ENCODE results near the gene CTNNA3.
"Not testable (repeated sequence)": the region's sequence is repeated elsewhere in the genome, so short reads cannot be mapped to it uniquely, and the experiment has no call there.

CTNNA3 gene

GRCh38 chr10:67696029-67696428 lies at the start of gene CTNNA3:
CTNNA3 (minus strand) TSS chr10:67696195.
- DNase-seq = no peak

- DNase-seq = no peak
These were observed 39.4 kb upstream of the CTNNA3 start for GRCh38 chr10:67735430-67735829.

DNA sequence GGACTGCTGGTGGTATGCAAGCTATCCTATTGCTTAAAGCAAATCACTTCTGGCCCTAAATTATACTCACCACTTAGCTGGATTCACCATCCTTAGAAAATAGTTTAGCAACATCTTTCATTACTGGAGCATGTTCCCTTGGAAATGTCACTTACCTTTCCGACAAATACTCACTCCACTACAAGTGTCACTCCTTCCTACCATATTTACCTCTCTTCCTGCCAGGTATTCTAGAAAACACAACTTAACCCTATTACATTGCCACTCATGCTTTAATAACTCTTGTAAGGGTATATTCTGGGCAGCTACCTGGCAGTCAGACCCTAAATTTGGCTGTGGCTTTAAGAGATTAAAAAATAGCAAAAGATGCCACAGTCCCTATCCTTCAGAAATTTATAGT lies 37.5 kb upstream of the CTNNA3 start:
- no peak for DNase-seq

DNA sequence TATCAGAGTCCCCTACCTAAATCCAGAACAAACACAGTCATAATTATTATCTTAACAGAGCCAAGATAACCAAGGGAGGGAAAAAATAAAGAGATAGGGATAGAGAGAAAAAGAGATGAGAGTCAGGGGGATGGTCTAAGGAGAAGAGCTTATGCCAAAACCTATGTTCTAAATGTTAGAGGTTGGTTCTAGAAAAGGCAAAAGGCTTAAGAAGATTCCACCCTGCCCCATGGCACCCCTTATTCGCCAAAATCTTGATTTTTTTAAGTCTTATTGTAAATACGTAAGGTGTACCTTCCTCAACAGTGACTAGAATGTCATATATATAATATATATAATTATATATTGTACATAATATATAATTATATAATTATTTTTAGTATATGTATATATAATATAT lies 29.6 kb upstream of the CTNNA3 start:
- no peak for DNase-seq

DNA sequence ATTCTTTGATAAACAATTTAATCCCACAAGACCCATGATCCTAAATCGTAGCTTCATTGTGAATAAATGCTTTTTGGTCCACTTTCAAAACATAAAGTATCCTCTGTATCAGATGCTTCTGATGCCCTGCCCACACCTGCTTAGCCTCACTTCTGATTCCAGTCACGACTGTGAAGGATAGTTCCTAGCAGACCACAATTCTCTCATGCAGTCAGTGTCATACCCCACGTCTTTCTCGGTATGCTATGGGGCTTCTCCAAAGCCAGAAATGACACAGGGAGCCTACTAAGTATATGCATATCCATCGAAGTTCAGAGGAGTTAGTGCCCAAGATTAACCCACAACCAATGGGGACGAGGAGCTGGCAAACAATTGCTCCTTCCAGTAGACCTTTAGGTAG lies 27.6 kb upstream of the CTNNA3 start:
- no peak for DNase-seq

- no peak for DNase-seq
These were observed 26.1 kb upstream of the CTNNA3 start for GRCh38 chr10:67722113-67722512.

- not testable (repeated sequence) for DNase-seq
These were observed 20.5 kb upstream of the CTNNA3 start for GRCh38 chr10:67716455-67716854.

GRCh38 chr10:67705921-67706320 lies 9.9 kb upstream of the CTNNA3 start:
- DNase-seq = no peak

DNA sequence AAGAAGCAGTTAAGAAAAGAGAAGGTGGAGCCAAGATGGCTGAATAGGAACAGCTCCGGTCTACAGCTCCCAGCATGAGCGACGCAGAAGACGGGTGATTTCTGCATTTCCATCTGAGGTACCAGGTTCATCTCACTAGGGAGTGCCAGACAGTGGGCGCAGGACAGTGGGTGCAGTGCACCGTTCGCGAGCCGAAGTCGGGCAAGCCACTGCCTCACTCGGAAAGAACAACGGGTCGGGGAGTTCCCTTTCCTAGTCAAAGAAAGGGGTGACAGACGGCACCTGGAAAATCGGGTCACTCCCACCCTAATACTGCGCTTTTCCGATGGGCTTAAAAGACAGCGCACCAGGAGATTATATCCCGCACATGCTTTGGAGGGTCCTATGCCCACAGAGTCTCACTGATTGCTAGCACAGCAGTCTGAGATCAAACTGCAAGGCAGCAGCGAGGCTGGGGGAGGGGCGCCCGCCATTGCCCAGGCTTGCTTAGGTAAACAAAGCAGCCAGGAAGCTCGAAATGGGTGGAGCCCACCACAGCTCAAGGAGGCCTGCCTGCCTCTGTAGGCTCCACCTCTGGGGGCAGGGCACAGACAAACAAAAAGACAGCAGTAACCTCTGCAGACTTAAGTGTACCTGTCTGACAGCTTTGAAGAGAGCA lies 3.7 kb upstream of the CTNNA3 start:
- DNase-seq = not testable (repeated sequence)

DNA sequence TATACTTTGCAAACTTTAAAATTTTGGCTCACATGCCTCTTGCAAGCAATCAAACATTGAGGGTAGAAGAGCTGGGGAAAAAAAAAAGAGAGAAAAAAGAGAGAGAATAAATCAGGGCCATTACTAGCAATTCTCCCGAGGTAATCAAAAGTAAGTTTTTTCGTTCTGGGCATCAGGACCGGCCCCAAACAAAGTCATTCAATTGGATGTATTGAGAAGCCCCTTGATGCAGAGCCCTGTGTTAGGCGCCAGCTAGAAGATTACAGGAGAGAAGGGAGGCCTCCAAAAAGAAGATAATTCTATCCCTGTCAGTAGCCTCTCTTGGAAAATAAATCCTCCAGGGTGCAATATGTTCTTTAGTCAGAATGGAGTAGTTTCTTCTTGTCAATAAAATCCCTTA lies 2.2 kb upstream of the CTNNA3 start:
- no peak for DNase-seq

DNA sequence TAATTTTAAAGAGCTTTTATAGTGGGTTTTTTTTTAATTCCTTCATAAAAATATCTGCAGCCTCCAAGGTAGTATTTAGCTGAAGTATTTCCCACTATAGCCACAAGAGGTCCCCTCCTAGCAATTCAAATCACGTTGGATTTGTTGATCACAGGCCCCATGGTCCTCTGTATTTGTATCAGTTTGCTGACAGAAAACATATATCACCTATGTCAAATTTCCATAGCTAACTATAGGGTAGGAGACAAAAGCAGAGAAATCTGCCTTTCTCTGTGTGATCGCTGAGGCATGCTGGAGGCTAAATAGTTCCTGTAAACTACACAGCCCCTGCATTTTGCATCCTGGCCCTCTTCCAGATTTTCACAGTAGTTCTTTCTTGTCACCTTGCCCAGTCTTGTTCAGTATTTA lies 1.7 kb upstream of the CTNNA3 start:
- DNase-seq = no peak

DNA sequence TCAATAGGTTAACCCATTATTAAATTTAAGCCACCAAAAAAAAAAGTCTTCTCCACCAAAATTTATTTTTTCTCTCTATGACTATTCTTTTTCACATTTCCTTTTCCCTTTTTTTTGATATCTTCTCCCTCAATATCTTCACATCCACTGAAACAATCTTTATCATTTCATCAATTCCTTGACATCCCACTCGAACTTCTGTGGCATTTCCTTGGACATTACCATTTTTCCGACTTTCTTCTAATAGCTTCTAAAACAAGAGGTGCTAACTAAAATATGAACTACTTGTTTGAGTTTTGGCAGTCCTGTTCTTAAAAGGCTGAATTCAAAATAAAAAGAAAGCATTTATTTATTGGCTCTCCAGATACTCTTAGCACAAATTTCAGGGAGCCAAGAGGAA lies 684 bp upstream of the CTNNA3 start:
- no peak for DNase-seq

GRCh38 chr10:67695555-67695954 lies 440 bp downstream of the CTNNA3 start:
- no peak for DNase-seq

DNA sequence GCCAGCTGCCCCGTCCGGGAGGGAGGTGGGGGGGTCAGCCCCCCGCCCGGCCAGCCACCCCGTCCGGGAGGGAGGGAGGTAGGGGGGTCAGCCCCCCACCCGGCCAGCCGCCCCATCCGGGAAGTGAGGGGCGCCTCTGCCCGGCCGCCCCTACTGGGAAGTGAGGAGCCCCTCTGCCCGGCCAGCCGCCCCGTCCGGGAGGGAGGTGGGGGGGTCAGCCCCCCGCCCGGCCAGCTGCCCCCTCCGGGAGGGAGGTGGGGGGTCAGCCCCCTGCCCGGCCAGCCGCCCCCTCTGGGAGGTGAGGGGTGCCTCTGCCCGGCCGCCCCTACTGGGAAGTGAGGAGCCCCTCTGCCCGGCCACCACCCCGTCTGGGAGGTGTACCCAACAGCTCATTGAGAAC lies 4.1 kb downstream of the CTNNA3 start:
- not testable (repeated sequence) for DNase-seq

DNA sequence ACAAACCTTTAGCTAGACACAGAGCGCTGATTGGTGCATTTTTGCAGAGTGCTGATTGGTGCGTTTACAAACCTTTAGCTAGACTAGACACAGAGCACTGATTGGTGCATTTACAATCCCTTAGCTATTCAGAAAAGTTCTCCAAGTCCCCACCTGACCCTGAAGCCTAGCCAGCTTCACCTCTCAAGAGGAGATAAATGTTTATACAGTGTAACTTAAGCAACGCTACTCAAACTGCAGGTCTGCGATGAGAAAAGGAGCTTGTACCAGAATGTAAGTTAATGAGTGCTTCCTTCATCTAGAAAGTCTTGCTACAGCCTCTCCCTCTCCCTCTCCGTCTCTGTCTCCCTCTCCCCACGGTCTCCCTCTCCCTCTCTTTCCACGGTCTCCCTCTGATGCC lies 5.5 kb downstream of the CTNNA3 start:
- DNase-seq = not testable (repeated sequence)

GRCh38 chr10:67684140-67684539 lies 11.9 kb downstream of the CTNNA3 start:
- not testable (repeated sequence) for DNase-seq

DNA sequence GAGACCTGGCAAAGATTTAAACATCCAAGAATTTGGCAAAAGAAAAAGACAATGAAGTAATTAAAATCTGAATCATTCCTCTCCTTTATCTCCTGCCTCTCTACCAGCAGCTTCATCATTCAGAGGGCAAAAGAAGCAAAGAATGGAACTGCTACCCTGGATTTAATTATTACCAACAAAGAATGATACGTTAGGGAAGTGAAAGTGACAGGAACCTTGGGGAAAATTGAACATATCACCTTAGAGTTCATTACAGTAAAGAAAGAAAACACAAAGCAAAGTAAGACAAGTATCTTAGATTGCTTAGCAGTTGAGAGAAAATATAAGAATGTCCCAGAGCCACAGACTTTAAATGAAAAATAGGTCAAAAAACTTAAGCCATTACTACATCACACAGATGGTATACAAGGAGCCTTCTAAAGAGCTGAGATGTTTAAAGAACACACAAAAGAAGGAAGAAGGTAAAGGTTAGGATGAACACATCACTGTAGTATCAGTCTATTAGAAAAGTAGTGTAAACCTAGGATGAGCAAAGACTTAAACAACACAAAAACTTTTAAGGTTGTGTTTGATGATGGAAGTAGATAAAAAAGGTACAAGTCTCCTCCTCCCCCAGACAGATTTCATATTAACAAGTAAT lies 17.5 kb downstream of the CTNNA3 start:
- no peak for DNase-seq

DNA sequence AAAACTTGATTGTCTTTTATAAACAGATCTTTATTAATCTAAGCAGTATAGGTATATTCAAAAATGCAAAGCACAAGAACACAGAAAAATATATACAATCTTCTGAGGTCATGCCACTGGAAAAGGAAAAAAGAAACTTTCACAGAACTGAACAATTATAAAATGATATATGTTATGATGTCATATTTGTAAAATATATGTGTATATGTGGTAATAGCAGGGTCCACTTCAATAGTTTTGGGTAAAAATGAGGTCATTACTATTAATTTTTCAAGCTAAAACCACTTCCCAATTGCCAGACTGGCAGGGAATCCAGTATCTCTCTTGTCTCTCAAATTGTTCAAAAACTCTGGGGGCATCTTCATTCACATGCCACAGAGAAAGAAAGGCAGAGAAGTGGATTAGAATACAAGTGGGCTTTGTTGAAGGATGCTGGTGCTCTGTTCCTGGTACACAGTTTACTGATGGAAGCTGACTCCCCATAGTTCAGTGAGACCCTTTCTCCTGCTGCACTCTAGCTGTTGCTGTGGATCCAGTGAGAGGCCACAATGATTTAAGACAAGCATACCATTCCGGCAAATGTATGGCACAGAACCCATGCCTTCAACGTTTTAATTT lies 19.7 kb downstream of the CTNNA3 start:
- DNase-seq = no peak

DNA sequence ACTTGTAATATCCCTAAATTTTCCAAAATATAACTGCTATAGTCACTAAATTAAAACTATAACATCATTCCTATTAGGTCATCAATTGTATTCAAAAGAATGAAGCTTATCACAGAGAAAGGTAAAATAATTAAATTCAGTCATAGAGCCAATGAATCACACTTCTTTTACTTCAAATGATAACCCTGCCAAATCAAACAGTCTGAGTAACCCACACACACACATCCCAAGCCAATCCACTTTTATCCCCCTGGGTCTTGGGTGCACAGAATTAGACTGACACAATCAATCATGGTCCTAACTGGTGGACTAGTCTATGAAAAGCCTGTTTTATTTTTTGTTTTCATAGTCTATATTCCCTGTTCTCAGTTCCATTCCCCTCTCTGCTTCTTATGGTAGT lies 25.6 kb downstream of the CTNNA3 start:
- no peak for DNase-seq

DNA sequence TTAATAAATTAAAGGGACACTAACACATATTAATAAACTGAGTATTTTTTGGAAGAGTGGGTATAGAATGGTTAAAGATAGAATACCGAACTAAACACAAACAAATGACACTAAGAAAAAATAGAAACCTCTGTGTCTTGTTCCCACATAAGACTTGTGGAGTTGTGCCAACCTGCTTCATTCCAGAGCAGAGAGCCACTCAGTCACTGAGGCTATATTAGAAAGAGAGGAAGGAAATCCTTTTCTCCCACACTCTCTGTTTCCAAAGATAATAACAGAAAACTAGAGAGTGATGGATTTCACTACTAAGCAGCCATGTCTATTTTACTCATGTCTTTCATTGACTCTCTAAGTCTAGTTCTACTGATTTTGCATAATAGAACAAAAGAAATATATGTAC lies 26.0 kb downstream of the CTNNA3 start:
- DNase-seq = no peak

DNA sequence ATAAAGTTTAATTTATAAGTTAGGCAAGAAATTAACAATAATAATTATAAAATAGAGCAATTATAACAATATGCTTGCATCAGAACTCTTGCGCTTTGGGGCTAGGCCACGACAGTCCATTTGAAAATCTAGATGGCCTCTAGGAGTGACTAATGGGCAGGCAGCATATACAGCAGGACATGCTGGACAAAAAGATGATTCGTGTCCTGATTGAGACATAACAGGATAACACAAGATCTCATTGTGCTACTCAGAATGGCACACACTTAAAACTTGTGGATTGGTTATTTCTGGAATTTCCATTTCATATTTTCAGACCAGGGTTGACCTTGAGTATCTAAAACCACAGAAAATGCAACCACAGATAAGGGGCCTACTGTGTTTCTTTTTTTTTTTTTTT lies 27.5 kb downstream of the CTNNA3 start:
- DNase-seq = no peak

DNA sequence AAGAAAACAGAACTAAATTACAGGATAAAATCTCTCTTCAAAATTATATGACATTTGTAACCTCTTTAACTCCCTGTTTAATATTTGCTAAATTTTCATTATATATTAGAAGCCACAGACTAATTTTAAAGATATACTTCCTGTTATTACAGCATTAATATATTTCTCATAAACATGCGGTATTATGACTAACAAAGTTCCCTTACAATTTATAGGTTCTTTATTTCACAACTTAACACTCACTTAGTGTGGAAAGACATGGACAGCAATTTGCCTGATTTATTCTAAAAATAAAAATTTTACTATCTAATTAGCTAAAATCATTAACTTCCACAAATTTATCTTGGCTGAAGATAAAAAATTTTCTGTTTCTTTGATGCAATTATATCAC lies 29.0 kb downstream of the CTNNA3 start:
- no peak for DNase-seq

DNA sequence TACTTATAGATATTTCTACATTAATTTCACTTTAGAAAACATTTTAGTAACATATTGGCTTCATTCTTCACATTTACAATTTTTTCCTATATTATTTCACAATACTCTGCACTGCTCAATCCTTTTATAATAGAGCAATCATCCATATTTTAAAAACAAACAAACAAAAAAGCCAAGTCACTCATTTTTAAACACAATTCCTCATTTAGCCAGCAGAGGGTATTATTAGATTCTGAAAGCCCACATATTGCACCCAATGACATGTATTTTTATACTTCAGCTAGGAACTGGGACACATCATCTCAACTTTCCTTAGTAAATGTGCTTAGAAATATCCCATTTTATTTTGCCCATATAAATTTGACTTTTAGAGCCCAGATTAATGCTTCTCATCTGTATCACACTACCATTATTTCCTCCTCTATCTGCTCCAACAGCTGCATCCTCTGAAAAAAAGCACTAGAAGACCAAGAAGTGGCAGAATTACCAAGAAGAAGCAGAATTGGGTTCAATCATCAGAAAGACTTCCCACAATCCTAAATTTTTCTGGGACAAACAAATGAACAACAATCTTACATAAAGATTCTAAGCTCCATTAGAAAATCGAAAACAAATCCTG lies 29.5 kb downstream of the CTNNA3 start:
- no peak for DNase-seq

DNA sequence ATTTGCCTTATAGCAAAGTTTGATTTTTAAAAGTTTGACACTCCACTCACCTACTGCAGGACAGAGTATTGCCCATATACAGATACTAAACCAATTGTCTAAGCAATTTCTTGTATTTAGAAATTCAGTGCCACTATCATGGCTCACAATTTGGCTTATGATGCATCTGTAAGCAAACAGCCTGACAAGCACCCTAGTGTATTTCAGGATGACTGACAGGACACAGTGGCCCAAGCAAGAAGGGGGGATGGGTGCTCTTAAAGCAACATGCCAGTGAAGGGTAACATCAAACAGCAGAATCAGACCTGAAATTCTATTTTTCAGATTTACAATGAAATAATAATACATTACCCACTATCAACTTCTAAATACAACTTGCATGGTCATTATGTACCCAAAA lies 30.5 kb downstream of the CTNNA3 start:
- DNase-seq = no peak

All from cortex of kidney (tissue), 1 donor.